Upper lobe of right lung (tissue), 1 donor: Measurements from ENCODE around the gene FCHSD2. TPM values are rescaled to one million over a fixed set of nuclear protein-coding genes. Genes with fewer than 3 reads are reported as not detected.
"Not testable (repeated sequence)": the region's sequence is repeated elsewhere in the genome, so short reads cannot be mapped to it uniquely, and the experiment has no call there.

Experiments
- ATAC-seq: fragments of 200-7000 bp; cut with Tn5 transposase; one replicate; pipeline ENCODE4 v1.9.1; 2020; ENCODE audit warnings: mild to moderate bottlenecking, moderate library complexity
- DNase-seq: peaks from one replicate; pipeline ENCODE4 v3.0.0-alpha.2; 2020
- H3K27ac ChIP-seq: fragments of 200-600 bp; one replicate; pipeline ENCODE4 v1.8.0; 2022
- H3K27me3 ChIP-seq: fragments of 200-600 bp; one replicate; pipeline ENCODE4 v1.8.0; 2022; ENCODE audit warnings: mild to moderate bottlenecking
- H3K36me3 ChIP-seq: fragments of 200-600 bp; one replicate; pipeline ENCODE4 v1.8.0; 2022
- H3K4me1 ChIP-seq: fragments of 200-600 bp; one replicate; pipeline ENCODE4 v1.8.0; 2022
- H3K4me3 ChIP-seq: fragments of 200-600 bp; one replicate; pipeline ENCODE4 v1.8.0; 2022; ENCODE audit warnings: mild to moderate bottlenecking
- H3K9me3 ChIP-seq: fragments of 200-600 bp; one replicate; pipeline ENCODE4 v1.8.0; 2022
- CTCF ChIP-seq: fragments of 200-600 bp; IDR thresholded peaks from one replicate; pipeline ENCODE4 v1.8.0; 2022; ENCODE audit warnings: antibody characterized with exemption
- intact Hi-C: fragments of 100-400 bp; cut with DNase I; formaldehyde crosslinking; loops from one replicate; pipeline ENCODE4 v1.11.0; 2022
- total RNA-seq: library from RNA; stranded (reverse); fragmentation: NEBNext Ultra II Directional; extraction: Animal tissue kit (Norgen Biotek cat#: 25700); gene quantifications from one replicate; pipeline ENCODE4 v1.2.1, GENCODE V29; 2021
- donor health status: DM: no; HTN: yes; CAD: no; lungs with severe emphysema.

Gene FCHSD2
- total RNA-seq, 1 donor from 2014 or later = 71.2 TPM

DNA sequence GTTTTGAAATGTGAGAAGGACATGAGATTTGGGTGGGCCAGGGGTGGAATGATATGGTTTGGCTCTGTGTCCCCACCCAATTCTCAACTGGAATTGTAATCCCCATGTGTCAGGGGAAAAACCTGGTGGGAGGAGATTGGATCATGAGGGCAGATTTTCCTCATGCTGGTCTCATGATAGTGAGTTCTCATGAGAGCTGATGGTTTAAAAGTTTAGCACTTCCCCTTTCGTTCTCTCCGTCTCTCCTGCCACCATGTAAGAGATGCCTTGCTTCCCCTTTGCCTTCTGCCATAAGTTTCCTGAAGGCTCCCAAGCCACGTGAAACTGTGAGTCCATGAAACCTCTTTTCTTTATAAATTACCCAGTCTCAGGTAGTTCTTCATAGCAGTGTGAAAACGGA lies 113.5 kb downstream of the FCHSD2 start:
- Histone ChIP-seq H3K27me3 (no peaks in the 10 kb centered on the region), H3K27ac (no peak overlapping the region), H3K4me1 (no peaks in the 10 kb centered on the region), H3K36me3 (no peaks in the 10 kb centered on the region), H3K9me3 (peaks cover 11% of the 10 kb centered on the region), H3K4me3 (no peak overlapping the region)
- TF ChIP-seq CTCF = no peak
- peak; percentile 81 for ATAC-seq
- intact Hi-C loops = no loop called here
- DNase-seq = no peak

GRCh38 chr11:73027840-73028239 lies 114.3 kb downstream of the FCHSD2 start:
- H3K4me1 ChIP-seq, H3K27me3 ChIP-seq, DNase-seq, intact Hi-C loops, H3K36me3 ChIP-seq, H3K4me3 ChIP-seq, ATAC-seq, H3K27ac ChIP-seq: not testable (repeated sequence)
- H3K9me3 ChIP-seq = peaks cover 11% of the 10 kb centered on the region

DNA sequence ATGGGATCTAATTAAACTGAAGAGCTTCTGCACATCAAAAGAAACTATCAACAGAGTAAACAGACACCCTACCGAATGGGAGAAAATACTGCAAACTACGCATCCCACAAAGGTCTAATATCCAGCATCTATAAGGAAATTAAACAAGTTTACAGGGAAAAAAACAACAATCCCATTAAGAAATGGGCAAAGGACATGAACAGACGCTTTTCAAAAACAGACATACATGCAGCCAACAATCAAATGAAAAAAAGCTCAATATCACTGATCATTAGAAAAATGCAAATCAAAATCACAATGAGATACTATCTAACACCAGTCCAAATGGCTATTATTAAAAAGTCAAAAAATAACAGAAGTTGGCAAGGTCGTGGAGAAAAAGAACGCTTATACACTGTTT lies 117.5 kb downstream of the FCHSD2 start:
- Histone ChIP-seq H3K4me1 (no peaks in the 10 kb centered on the region), H3K9me3 (peaks cover 11% of the 10 kb centered on the region), H3K36me3 (no peaks in the 10 kb centered on the region), H3K27ac (no peak overlapping the region), H3K4me3 (no peak overlapping the region), H3K27me3 (no peaks in the 10 kb centered on the region)
- TF ChIP-seq CTCF = no peak
- intact Hi-C loops = no loop called here
- DNase-seq (no peak), ATAC-seq (no peak)

GRCh38 chr11:73019996-73020395 lies 122.1 kb downstream of the FCHSD2 start:
- DNase-seq (no peak), ATAC-seq (no peak)
- H3K9me3 ChIP-seq = peaks cover 4% of the 10 kb centered on the region
- no peaks in the 10 kb centered on the region for H3K4me1 ChIP-seq
- TF ChIP-seq CTCF = no peak
- intact Hi-C loops = no loop called here
- no peak overlapping the region for H3K27ac ChIP-seq
- H3K36me3 ChIP-seq = no peaks in the 10 kb centered on the region
- no peak overlapping the region for H3K4me3 ChIP-seq
- H3K27me3 ChIP-seq = no peaks in the 10 kb centered on the region

DNA sequence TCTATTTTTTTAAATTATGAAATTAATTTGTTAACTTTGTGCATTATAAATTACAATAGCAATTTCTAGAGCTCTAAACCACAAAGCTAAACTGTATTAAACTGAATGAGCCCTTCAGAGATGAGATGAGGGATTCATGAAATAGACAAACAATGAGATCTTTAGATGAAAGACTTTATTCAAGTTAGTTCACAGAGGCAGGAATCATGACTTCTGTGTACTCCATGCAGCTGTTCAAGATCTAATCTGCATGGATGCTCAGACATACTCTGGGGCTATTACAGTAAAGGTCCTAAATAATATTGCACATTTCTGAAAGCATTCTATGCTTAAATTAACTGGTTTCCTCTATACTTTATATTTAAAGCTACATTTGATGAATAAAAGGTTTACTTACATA lies 122.7 kb downstream of the FCHSD2 start:
- Histone ChIP-seq H3K9me3 (no peaks in the 10 kb centered on the region), H3K27me3 (no peaks in the 10 kb centered on the region), H3K4me3 (no peak overlapping the region), H3K27ac (no peak overlapping the region), H3K4me1 (no peaks in the 10 kb centered on the region), H3K36me3 (no peaks in the 10 kb centered on the region)
- ATAC-seq (no peak), DNase-seq (no peak)
- intact Hi-C loops = no loop called here
- TF ChIP-seq CTCF = no peak

DNA sequence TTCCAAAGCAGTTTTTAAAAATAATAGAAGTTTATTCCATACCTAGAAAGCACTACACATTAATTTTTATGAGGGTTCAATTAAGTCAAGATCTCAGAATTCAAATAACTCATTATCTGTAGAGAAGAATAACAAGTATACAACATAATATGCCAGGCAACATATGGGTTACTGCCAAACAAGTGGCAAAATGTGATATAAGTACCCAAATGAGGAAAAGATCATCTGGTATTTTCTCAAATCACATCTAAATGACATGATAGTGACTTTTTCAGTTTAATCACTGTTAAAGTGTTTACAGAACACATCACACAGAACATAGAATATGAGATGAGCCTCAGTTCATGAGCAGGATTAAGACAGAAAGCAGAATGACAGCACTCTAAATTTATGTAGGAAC lies 123.3 kb downstream of the FCHSD2 start:
- Histone ChIP-seq H3K27ac (no peak overlapping the region), H3K4me3 (no peak overlapping the region), H3K36me3 (no peaks in the 10 kb centered on the region), H3K4me1 (no peaks in the 10 kb centered on the region), H3K9me3 (no peaks in the 10 kb centered on the region), H3K27me3 (no peaks in the 10 kb centered on the region)
- no peak for TF ChIP-seq CTCF
- intact Hi-C loops = no loop called here
- ATAC-seq (no peak), DNase-seq (no peak)
